ENCODE data around the gene FOLR1. TPM values are rescaled to one million over a fixed set of nuclear protein-coding genes. Genes with fewer than 3 reads are reported as not detected.
"Not testable (repeated sequence)": the region's sequence is repeated elsewhere in the genome, so short reads cannot be mapped to it uniquely, and the experiment has no call there.

Gene FOLR1
- total and polyA plus RNA-seq, 9 of the 15 experiments (the other 6 are each of a cell fraction or from before 2014, with no cell fraction given): 0.22 to 2.3 (median 1.0) TPM

DNA sequence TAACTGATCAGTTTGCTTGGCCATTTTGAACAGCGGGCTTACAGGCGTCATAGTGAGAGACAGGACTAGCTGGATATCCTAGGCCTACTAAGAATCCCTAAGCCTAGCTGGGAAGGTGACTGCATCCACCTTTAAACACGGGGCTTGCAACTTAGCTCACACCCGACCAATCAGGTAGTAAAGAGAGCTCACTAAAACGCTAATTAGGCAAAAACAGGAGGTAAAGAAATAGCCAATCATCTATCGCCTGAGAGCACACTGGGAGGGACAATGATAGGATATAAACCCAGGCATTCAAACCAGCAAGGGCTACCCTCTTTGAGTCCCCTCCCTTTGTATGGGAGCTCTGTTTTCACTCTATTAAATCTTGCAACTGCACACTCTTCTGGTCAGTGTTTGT is 38.1 kb upstream of the FOLR1 start:
- CTCF ChIA-PET (ENCODE audit: low intra/inter-chr PET ratio); H3K9me1 ChIP-seq (ENCODE audit: control insufficient read depth, insufficient read depth, low read length); H3K36me3 ChIP-seq (ENCODE audit: control insufficient read depth, insufficient read depth, low read length); H3K4me3 ChIP-seq; H3K27me3 ChIP-seq (ENCODE audit: control insufficient read depth in 2 of 2, insufficient read depth in 2 of 2, low read length in 2 of 2); H3K4me2 ChIP-seq (ENCODE audit: insufficient read depth, low read length); H3K9me3 ChIP-seq (replicated peaks; ENCODE audit: control insufficient read depth, insufficient read depth, low read depth, low read length); DNase-seq (ENCODE audit: extremely low read depth in 1 of 4, low spot score in 3 of 4); BruUV-seq (replicated peaks); H3K9ac ChIP-seq (ENCODE audit: insufficient read depth in 1 of 2, low read depth in 2 of 2, low read length in 2 of 2); FAIRE-seq; intact Hi-C loops (cut with micrococcal nuclease); H4K20me1 ChIP-seq (replicated peaks; ENCODE audit: control insufficient read depth, insufficient read depth, low read length); H3K79me2 ChIP-seq (ENCODE audit: control insufficient read depth, insufficient read depth, low read length): not testable (repeated sequence)
- H2AFZ ChIP-seq (ENCODE audit: low read depth, low read length): peak overlapping the region; percentile 82
- TF ChIP-seq ZNF316 (IDR thresholded peaks at IDR 0.05): peak; percentile 80
- peak; percentile 53; the same call in 1 of the 2 replicates for TF ChIP-seq L3MBTL2 (IDR thresholded peaks at IDR 0.05)
- TF ChIP-seq, protein P1, sequence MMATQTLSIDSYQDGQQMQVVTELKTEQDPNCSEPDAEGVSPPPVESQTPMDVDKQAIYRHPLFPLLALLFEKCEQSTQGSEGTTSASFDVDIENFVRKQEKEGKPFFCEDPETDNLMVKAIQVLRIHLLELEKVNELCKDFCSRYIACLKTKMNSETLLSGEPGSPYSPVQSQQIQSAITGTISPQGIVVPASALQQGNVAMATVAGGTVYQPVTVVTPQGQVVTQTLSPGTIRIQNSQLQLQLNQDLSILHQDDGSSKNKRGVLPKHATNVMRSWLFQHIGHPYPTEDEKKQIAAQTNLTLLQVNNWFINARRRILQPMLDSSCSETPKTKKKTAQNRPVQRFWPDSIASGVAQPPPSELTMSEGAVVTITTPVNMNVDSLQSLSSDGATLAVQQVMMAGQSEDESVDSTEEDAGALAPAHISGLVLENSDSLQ (IDR thresholded peaks at IDR 0.05): 0 out of 2 replicates have a peak, but pooled peaks have one; percentile 11
- TF ChIP-seq, protein P2, sequence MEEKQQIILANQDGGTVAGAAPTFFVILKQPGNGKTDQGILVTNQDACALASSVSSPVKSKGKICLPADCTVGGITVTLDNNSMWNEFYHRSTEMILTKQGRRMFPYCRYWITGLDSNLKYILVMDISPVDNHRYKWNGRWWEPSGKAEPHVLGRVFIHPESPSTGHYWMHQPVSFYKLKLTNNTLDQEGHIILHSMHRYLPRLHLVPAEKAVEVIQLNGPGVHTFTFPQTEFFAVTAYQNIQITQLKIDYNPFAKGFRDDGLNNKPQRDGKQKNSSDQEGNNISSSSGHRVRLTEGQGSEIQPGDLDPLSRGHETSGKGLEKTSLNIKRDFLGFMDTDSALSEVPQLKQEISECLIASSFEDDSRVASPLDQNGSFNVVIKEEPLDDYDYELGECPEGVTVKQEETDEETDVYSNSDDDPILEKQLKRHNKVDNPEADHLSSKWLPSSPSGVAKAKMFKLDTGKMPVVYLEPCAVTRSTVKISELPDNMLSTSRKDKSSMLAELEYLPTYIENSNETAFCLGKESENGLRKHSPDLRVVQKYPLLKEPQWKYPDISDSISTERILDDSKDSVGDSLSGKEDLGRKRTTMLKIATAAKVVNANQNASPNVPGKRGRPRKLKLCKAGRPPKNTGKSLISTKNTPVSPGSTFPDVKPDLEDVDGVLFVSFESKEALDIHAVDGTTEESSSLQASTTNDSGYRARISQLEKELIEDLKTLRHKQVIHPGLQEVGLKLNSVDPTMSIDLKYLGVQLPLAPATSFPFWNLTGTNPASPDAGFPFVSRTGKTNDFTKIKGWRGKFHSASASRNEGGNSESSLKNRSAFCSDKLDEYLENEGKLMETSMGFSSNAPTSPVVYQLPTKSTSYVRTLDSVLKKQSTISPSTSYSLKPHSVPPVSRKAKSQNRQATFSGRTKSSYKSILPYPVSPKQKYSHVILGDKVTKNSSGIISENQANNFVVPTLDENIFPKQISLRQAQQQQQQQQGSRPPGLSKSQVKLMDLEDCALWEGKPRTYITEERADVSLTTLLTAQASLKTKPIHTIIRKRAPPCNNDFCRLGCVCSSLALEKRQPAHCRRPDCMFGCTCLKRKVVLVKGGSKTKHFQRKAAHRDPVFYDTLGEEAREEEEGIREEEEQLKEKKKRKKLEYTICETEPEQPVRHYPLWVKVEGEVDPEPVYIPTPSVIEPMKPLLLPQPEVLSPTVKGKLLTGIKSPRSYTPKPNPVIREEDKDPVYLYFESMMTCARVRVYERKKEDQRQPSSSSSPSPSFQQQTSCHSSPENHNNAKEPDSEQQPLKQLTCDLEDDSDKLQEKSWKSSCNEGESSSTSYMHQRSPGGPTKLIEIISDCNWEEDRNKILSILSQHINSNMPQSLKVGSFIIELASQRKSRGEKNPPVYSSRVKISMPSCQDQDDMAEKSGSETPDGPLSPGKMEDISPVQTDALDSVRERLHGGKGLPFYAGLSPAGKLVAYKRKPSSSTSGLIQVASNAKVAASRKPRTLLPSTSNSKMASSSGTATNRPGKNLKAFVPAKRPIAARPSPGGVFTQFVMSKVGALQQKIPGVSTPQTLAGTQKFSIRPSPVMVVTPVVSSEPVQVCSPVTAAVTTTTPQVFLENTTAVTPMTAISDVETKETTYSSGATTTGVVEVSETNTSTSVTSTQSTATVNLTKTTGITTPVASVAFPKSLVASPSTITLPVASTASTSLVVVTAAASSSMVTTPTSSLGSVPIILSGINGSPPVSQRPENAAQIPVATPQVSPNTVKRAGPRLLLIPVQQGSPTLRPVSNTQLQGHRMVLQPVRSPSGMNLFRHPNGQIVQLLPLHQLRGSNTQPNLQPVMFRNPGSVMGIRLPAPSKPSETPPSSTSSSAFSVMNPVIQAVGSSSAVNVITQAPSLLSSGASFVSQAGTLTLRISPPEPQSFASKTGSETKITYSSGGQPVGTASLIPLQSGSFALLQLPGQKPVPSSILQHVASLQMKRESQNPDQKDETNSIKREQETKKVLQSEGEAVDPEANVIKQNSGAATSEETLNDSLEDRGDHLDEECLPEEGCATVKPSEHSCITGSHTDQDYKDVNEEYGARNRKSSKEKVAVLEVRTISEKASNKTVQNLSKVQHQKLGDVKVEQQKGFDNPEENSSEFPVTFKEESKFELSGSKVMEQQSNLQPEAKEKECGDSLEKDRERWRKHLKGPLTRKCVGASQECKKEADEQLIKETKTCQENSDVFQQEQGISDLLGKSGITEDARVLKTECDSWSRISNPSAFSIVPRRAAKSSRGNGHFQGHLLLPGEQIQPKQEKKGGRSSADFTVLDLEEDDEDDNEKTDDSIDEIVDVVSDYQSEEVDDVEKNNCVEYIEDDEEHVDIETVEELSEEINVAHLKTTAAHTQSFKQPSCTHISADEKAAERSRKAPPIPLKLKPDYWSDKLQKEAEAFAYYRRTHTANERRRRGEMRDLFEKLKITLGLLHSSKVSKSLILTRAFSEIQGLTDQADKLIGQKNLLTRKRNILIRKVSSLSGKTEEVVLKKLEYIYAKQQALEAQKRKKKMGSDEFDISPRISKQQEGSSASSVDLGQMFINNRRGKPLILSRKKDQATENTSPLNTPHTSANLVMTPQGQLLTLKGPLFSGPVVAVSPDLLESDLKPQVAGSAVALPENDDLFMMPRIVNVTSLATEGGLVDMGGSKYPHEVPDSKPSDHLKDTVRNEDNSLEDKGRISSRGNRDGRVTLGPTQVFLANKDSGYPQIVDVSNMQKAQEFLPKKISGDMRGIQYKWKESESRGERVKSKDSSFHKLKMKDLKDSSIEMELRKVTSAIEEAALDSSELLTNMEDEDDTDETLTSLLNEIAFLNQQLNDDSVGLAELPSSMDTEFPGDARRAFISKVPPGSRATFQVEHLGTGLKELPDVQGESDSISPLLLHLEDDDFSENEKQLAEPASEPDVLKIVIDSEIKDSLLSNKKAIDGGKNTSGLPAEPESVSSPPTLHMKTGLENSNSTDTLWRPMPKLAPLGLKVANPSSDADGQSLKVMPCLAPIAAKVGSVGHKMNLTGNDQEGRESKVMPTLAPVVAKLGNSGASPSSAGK (IDR thresholded peaks at IDR 0.05): peak; percentile 32
- TF ChIP-seq C11orf30 (IDR thresholded peaks at IDR 0.05; ENCODE audit: low read depth): peak; percentile 72
- 0 out of 2 replicates have a peak, but pooled peaks have one; percentile 33 for TF ChIP-seq MAFG (tag; conservative IDR thresholded peaks at IDR 0.05)
- WGBS (ENCODE audit: insufficient coverage, low coverage, missing lambda C conversion rate): 67% methylated on average over 3 of the region's 6 CpGs
- ATAC-seq: peak; percentile 48
- POLR2A ChIA-PET: interaction anchor here (0.7 to 1.7 kb wide), 6 partner anchors 10 to 277 kb away, joined by 3 to 6 read pairs (median 4); no protein-coding TSS in a partner anchor
- peak overlapping the region; percentile 5; the same call in 2 of the 3 replicates for H3K27ac ChIP-seq (ENCODE audit: extremely low read depth, low read depth, low read length)
- in situ Hi-C loops (cut with MboI): loop anchor here (5.0 kb wide), 1 partner anchor 132 kb away; no protein-coding TSS in a partner anchor
- H3K4me1 ChIP-seq (replicated peaks in 1 of 2; ENCODE audit: control insufficient read depth in 2 of 2, insufficient read depth in 2 of 2, low read length in 2 of 2): peaks cover 3 to 22% of the 10 kb centered on the region in 2 experiments; a peak in 4 of 5 replicates

All from K562 (cell line).